Parathyroid adenoma (tissue), 2 donors: ENCODE data around the gene OR10P1.

Experiments
- H2AFZ ChIP-seq: fragments of 300-600 bp; sonication (generic); one replicate; pipeline ENCODE4 v1.7.0; 2017; ENCODE audit warnings: antibody characterized with exemption, mild to moderate bottlenecking
- H3K27ac ChIP-seq: fragments of 300-600 bp; sonication (generic); one replicate; pipeline ENCODE4 v1.7.0; 2017
- H3K27me3 ChIP-seq: fragments of 300-600 bp; sonication (generic); one replicate; pipeline ENCODE4 v1.7.0; 2017; ENCODE audit warnings: low read length; ENCODE audit not compliant: control insufficient read depth, insufficient read depth
- H3K36me3 ChIP-seq: fragments of 300-600 bp; sonication (generic); one replicate; pipeline ENCODE4 v1.7.0; 2017; ENCODE audit warnings: low read length; ENCODE audit not compliant: control insufficient read depth, insufficient read depth
- H3K4me1 ChIP-seq: fragments of 300-600 bp; sonication (generic); one replicate; pipeline ENCODE4 v1.7.0; 2017; ENCODE audit warnings: control low read depth
- H3K4me2 ChIP-seq: fragments of 300-600 bp; sonication (generic); one replicate; pipeline ENCODE4 v1.7.0; 2017; ENCODE audit warnings: low read length
- H3K4me3 ChIP-seq: fragments of 300-600 bp; sonication (generic); one replicate; pipeline ENCODE4 v1.7.0; 2017; ENCODE audit warnings: low read depth, low read length
- H3K79me2 ChIP-seq: fragments of 300-600 bp; sonication (generic); one replicate; pipeline ENCODE4 v1.7.0; 2017; ENCODE audit warnings: control low read depth
- H3K9ac ChIP-seq: fragments of 300-600 bp; sonication (generic); one replicate; pipeline ENCODE4 v1.7.0; 2017; ENCODE audit warnings: mild to moderate bottlenecking
- H3K9me3 ChIP-seq: fragments of 300-600 bp; sonication (generic); one replicate; pipeline ENCODE4 v1.7.0; 2017; ENCODE audit warnings: low read length; ENCODE audit not compliant: control insufficient read depth
- TF ChIP-seq, protein P1 (sequence below): fragments of 300-600 bp; sonication (generic); IDR thresholded peaks from one replicate; pipeline ENCODE4 v1.7.0; 2017; ENCODE audit warnings: antibody characterized with exemption, mild to moderate bottlenecking
- donor health status: primary hyperparathyroidism.

Gene OR10P1

DNA sequence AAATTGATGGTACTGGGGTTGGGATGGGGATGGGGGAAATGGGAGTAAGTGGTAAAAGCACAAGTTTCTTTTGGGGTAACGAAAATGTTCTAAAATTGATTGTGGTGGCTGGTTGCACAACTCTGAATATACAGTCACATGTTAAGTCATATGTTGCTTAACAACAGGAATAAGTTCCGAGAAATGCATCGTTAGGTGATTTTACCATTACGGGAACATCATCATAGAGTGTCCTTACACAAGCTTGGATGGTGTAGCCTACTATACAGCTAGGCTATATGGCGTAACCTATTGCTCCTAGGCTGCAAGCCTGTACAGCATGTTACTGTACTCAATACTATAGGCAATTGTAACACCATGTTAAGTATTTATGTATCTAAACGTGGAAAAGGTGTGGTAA, 40.0 kb downstream of the OR10P1 start:
- no peaks in the 10 kb centered on the region for H3K9me3 ChIP-seq
- H2AFZ ChIP-seq, result no peak overlapping the region
- H3K27me3 ChIP-seq, result no peaks in the 10 kb centered on the region
- H3K4me3 ChIP-seq, result no peak overlapping the region
- H3K9ac ChIP-seq, result no peak overlapping the region
- H3K79me2 ChIP-seq, result no peaks in the 10 kb centered on the region
- peaks cover 4% of the 10 kb centered on the region for H3K4me1 ChIP-seq
- no peaks in the 10 kb centered on the region for H3K36me3 ChIP-seq
- no peak overlapping the region for H3K27ac ChIP-seq
- H3K4me2 ChIP-seq, result no peak overlapping the region
- TF ChIP-seq, protein P1, sequence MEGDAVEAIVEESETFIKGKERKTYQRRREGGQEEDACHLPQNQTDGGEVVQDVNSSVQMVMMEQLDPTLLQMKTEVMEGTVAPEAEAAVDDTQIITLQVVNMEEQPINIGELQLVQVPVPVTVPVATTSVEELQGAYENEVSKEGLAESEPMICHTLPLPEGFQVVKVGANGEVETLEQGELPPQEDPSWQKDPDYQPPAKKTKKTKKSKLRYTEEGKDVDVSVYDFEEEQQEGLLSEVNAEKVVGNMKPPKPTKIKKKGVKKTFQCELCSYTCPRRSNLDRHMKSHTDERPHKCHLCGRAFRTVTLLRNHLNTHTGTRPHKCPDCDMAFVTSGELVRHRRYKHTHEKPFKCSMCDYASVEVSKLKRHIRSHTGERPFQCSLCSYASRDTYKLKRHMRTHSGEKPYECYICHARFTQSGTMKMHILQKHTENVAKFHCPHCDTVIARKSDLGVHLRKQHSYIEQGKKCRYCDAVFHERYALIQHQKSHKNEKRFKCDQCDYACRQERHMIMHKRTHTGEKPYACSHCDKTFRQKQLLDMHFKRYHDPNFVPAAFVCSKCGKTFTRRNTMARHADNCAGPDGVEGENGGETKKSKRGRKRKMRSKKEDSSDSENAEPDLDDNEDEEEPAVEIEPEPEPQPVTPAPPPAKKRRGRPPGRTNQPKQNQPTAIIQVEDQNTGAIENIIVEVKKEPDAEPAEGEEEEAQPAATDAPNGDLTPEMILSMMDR, result no peak

DNA sequence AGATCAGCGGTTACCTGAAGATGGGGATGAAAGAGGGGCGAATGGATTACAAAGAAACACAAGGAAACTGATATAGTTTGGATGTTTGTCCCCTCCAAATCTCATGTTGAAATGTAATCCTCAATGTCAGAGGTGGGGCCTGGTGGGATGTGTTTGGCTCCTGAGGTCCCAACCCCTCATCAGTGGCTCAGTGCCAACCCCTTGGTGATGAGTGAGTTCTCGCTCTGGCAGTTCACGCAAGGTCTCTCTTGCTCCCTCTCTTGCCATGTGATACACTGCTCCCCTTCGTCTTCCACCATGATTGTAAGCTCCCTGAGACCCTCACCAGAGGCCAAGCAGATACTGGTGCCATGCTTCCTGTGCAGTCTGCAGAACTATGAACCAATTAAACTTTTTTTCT, 43.0 kb downstream of the OR10P1 start:
- H3K27me3 ChIP-seq, result no peaks in the 10 kb centered on the region
- H3K9me3 ChIP-seq, result no peaks in the 10 kb centered on the region
- H2AFZ ChIP-seq, result no peak overlapping the region
- H3K79me2 ChIP-seq, result no peaks in the 10 kb centered on the region
- no peak overlapping the region for H3K4me3 ChIP-seq
- TF ChIP-seq, protein P1, result no peak
- no peak overlapping the region for H3K27ac ChIP-seq
- H3K4me2 ChIP-seq, result no peak overlapping the region
- H3K36me3 ChIP-seq, result no peaks in the 10 kb centered on the region
- no peak overlapping the region for H3K9ac ChIP-seq
- peaks cover 7% of the 10 kb centered on the region for H3K4me1 ChIP-seq

DNA sequence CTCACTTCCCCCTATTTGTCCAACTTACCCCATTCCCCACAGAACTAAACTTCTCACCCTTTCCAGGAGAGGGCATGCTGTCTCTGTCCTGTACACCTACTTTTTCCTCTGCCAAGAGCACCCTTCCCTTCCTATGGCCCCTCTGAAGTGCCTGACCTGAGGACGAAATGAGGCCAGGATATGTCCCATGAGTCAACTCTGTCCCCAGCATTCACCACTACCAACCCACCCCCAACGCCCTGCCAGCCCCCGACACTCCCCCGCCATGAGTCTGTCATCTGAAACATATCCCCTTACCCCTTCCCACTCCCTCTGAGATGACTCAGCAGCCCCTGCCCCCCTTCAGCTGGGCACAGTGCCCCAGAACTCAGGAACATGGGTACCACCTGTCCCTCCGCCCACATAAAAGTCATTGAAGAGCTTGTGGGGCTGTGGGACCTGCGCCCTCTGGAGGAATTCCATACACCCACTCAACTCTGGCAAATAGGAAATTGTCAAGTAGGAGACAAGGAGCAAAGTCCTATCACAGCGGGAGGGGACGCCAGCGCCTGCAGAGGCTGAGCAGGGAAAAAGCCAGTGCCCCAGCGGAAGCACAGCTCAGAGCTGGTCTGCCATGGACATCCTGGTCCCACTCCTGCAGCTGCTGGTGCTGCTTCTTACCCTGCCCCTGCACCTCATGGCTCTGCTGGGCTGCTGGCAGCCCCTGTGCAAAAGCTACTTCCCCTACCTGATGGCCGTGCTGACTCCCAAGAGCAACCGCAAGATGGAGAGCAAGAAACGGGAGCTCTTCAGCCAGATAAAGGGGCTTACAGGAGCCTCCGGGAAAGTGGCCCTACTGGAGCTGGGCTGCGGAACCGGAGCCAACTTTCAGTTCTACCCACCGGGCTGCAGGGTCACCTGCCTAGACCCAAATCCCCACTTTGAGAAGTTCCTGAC, 44.7 kb downstream of the OR10P1 start:
- H3K27me3 ChIP-seq, result no peaks in the 10 kb centered on the region
- no peaks in the 10 kb centered on the region for H3K36me3 ChIP-seq
- TF ChIP-seq, protein P1, result peak; percentile 38
- H3K4me1 ChIP-seq, result peaks cover 7% of the 10 kb centered on the region
- no peaks in the 10 kb centered on the region for H3K79me2 ChIP-seq
- H3K9ac ChIP-seq, result no peak overlapping the region
- peak overlapping the region; percentile 23 for H3K4me3 ChIP-seq
- H3K9me3 ChIP-seq, result no peaks in the 10 kb centered on the region
- H2AFZ ChIP-seq, result peak overlapping the region; percentile 83
- no peak overlapping the region for H3K27ac ChIP-seq
- H3K4me2 ChIP-seq, result peak overlapping the region; percentile 18

DNA sequence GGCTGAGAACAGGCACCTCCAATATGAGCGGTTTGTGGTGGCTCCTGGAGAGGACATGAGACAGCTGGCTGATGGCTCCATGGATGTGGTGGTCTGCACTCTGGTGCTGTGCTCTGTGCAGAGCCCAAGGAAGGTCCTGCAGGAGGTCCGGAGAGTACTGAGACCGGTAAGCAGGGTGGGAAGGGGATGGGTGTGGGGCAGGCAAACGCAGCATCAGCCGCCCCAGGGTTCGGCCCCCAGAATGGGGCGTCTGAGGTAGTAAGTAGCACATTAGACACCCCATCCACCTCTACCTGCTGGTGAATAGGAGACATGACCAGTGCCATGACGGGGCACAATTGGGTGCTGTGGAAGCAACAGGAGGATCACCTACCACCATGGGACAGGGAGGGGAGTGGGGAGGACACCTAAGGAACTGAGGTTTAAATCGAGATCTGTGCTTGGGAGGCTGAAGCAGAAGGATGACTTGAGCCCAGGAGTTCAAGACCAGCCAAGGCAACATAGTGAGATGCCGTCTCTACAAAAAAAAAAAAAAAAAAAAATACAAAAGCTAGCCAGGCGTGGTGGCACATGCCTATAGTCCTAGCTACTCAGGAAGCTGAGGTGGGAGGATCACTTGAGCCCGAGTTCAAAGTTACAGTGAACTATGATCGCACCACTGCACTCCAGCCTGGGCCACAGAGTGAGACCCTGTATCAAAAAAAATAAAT, 45.5 kb downstream of the OR10P1 start:
- Histone ChIP-seq H3K9ac (no peak overlapping the region), H3K27ac (no peak overlapping the region), H3K4me3 (no peak overlapping the region)

More for the DNA sequence above, 45.5 kb downstream of the OR10P1 start:
- Histone ChIP-seq H3K4me1 (peaks cover 7% of the 10 kb centered on the region), H3K36me3 (no peaks in the 10 kb centered on the region), H2AFZ (peak overlapping the region; percentile 83), H3K27me3 (no peaks in the 10 kb centered on the region), H3K9me3 (no peaks in the 10 kb centered on the region), H3K79me2 (no peaks in the 10 kb centered on the region), H3K4me2 (peak overlapping the region; percentile 18)
- TF ChIP-seq, protein P1, result no peak
